ENCODE data around the gene EHD4.

Gene EHD4

GRCh38 chr15:41879321-41879845, 93.0 kb downstream of the EHD4 start:
- H3F3A ChIP-seq (ENCODE audit: low read depth) = no peaks in the 10 kb centered on the region
- H3K9me3 ChIP-seq (ENCODE audit: insufficient read depth, low read depth, low read length) = no peaks in the 10 kb centered on the region
- no peaks in the 10 kb centered on the region for H4K20me1 ChIP-seq (ENCODE audit: insufficient read depth, low read length, poor library complexity, severe bottlenecking)
- no peak overlapping the region for H3K9ac ChIP-seq (ENCODE audit: low read depth, low read length, poor library complexity, severe bottlenecking)
- TF ChIP-seq EZH2phosphoT487 (IDR thresholded peaks at IDR 0.05; ENCODE audit: borderline replicate concordance) = no peak
- TF ChIP-seq CTCF (conservative IDR thresholded peaks at IDR 0.05; ENCODE audit: low read length) = no peak
- H2AFZ ChIP-seq (ENCODE audit: low read length) = no peak overlapping the region
- no peaks in the 10 kb centered on the region for H3K27me3 ChIP-seq (ENCODE audit: insufficient read depth, low read length, poor library complexity, severe bottlenecking)
- H3K4me3 ChIP-seq (ENCODE audit: low read length, poor library complexity, severe bottlenecking) = no peak overlapping the region
- H3K79me2 ChIP-seq (ENCODE audit: insufficient read depth, low read length) = no peaks in the 10 kb centered on the region
- no peak overlapping the region for H3K4me2 ChIP-seq (ENCODE audit: low read depth, low read length, poor library complexity, severe bottlenecking)
- H3K36me3 ChIP-seq (ENCODE audit: insufficient read depth, low read length) = no peaks in the 10 kb centered on the region
- no peaks in the 10 kb centered on the region for H3K9me2 ChIP-seq (replicated peaks; ENCODE audit: low read depth, low read length)
- H3K4me1 ChIP-seq (ENCODE audit: insufficient read depth, low read length, poor library complexity, severe bottlenecking) = peaks cover 8% of the 10 kb centered on the region

- Histone ChIP-seq H3K9ac (ENCODE audit: low read depth, low read length, poor library complexity, severe bottlenecking) (no peak overlapping the region), H2AFZ (ENCODE audit: low read length) (no peak overlapping the region), H3K9me2 (replicated peaks; ENCODE audit: low read depth, low read length) (no peaks in the 10 kb centered on the region), H3K79me2 (ENCODE audit: insufficient read depth, low read length) (no peaks in the 10 kb centered on the region), H3K4me1 (ENCODE audit: insufficient read depth, low read length, poor library complexity, severe bottlenecking) (peaks cover 5% of the 10 kb centered on the region), H3K9me3 (ENCODE audit: insufficient read depth, low read depth, low read length) (no peaks in the 10 kb centered on the region), H3F3A (ENCODE audit: low read depth) (no peaks in the 10 kb centered on the region), H3K4me2 (ENCODE audit: low read depth, low read length, poor library complexity, severe bottlenecking) (no peak overlapping the region), H3K36me3 (ENCODE audit: insufficient read depth, low read length) (no peaks in the 10 kb centered on the region), H3K27me3 (ENCODE audit: insufficient read depth, low read length, poor library complexity, severe bottlenecking) (no peaks in the 10 kb centered on the region), H4K20me1 (ENCODE audit: insufficient read depth, low read length, poor library complexity, severe bottlenecking) (no peaks in the 10 kb centered on the region), H3K4me3 (ENCODE audit: low read length, poor library complexity, severe bottlenecking) (no peak overlapping the region)
- no peak for TF ChIP-seq CTCF (conservative IDR thresholded peaks at IDR 0.05; ENCODE audit: low read length)
- TF ChIP-seq EZH2phosphoT487 (IDR thresholded peaks at IDR 0.05; ENCODE audit: borderline replicate concordance) = no peak
These were observed 94.0 kb downstream of the EHD4 start for GRCh38 chr15:41878355-41878699.

GRCh38 chr15:41877631-41878354, 94.6 kb downstream of the EHD4 start:
- no peak overlapping the region for H3K9ac ChIP-seq (ENCODE audit: low read depth, low read length, poor library complexity, severe bottlenecking)
- no peaks in the 10 kb centered on the region for H3K36me3 ChIP-seq (ENCODE audit: insufficient read depth, low read length)
- no peak overlapping the region for H3K4me3 ChIP-seq (ENCODE audit: low read length, poor library complexity, severe bottlenecking)
- TF ChIP-seq CTCF (conservative IDR thresholded peaks at IDR 0.05; ENCODE audit: low read length) (no peak), EZH2phosphoT487 (IDR thresholded peaks at IDR 0.05; ENCODE audit: borderline replicate concordance) (no peak)
- no peaks in the 10 kb centered on the region for H3K9me3 ChIP-seq (ENCODE audit: insufficient read depth, low read depth, low read length)
- H3K4me1 ChIP-seq (ENCODE audit: insufficient read depth, low read length, poor library complexity, severe bottlenecking) = peaks cover under 1% of the 10 kb centered on the region
- no peaks in the 10 kb centered on the region for H3K9me2 ChIP-seq (replicated peaks; ENCODE audit: low read depth, low read length)
- no peaks in the 10 kb centered on the region for H3K79me2 ChIP-seq (ENCODE audit: insufficient read depth, low read length)
- no peak overlapping the region for H3K4me2 ChIP-seq (ENCODE audit: low read depth, low read length, poor library complexity, severe bottlenecking)
- no peaks in the 10 kb centered on the region for H3K27me3 ChIP-seq (ENCODE audit: insufficient read depth, low read length, poor library complexity, severe bottlenecking)
- H2AFZ ChIP-seq (ENCODE audit: low read length) = no peak overlapping the region
- H4K20me1 ChIP-seq (ENCODE audit: insufficient read depth, low read length, poor library complexity, severe bottlenecking) = no peaks in the 10 kb centered on the region
- H3F3A ChIP-seq (ENCODE audit: low read depth) = no peaks in the 10 kb centered on the region

All from Loucy (cell line).